HG02943 (cell line): ENCODE results near the gene PIK3R4.

Experiments
- ATAC-seq: cut with Tn5 transposase; IDR thresholded peaks from one replicate; pipeline ENCODE4 v1.9.1; 2021; ENCODE audit warnings: mild to moderate bottlenecking, low read depth, moderate library complexity; ENCODE audit not compliant: unreplicated experiment

Gene PIK3R4

DNA sequence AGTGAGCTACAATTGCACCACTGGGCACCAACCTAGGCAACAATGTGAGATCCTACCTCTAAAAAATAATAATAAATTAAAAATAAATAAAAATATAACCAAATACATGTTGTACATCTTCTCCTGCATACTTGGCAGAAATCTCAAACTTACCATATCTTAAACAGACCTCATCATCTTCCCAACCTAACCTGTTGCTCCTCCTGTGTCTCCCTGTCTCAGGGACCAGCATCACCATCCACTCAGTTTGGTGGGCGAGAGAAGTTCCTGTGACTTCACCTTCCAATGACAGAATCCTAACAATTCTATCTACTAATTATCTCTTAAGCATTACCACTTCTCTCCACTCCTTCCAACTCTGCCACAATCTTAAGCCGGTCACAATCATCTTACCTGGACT lies 3.3 kb downstream of the PIK3R4 start:
- ATAC-seq: no peak

DNA sequence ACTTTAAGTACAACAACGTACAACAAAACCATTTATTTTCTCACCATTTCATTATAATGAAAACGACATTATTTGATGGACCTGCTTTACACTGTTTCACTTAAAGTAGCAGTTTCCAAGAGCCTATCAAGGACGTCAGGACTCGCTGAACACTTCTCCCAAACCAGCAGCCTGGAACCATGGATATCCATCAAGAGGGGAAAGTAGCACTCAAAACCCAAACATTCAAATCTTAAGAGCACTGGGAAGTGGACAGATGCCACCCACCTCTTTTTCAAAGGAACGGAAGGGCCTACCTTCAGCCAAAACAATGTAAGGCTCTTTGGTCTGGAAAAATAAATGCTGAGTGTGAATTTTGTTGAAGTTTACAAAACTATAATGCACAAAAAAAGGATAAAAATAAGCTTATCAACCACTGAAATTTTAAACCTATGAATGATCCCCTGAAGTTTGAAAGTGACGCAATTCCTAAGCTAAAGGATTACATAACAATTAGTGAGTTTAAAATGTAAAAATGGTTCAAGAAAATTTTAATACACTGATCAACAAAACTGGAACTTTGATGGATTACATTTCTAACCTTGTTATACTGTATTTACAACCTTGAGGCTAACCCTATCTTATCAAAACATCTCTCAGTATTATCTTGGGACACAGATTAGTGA lies 4.6 kb downstream of the PIK3R4 start:
- ATAC-seq: no peak

DNA sequence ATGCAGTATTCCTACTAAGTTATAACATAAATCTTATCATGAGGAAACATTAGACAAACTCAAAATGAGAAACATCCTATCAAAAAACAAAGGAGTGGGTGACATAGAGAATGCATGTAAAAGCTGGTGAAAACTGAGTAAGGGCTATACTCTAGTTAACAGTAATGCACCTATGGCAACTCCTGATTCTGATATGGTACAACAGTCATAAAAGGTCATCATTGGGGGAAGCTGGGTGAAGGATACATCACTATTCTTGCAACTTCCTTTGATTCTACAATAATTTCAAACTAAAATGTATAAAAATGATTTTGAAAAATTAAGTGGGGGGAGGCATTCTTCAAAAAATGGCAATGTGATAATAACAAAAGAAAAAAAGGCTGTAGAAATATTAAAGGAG lies 6.8 kb downstream of the PIK3R4 start:
- no peak for ATAC-seq

DNA sequence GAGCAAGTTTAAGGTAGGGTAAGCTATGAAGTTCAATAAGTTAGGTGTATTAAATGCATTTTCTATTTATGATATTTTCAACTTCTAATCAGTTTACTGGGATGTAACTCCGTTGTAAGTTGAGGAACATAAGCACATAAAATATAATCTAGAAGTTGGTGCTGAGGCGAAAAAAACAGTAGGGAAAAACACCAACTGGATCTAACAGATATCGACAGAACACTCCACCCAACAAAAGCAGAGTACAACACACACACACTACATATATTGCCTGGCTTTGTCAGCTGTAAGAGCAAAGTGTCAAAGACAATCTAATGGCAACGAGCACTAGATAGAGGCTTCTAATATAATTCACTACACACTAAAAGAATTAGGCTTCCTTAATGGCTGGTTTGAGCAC lies 8.4 kb downstream of the PIK3R4 start:
- ATAC-seq: no peak

DNA sequence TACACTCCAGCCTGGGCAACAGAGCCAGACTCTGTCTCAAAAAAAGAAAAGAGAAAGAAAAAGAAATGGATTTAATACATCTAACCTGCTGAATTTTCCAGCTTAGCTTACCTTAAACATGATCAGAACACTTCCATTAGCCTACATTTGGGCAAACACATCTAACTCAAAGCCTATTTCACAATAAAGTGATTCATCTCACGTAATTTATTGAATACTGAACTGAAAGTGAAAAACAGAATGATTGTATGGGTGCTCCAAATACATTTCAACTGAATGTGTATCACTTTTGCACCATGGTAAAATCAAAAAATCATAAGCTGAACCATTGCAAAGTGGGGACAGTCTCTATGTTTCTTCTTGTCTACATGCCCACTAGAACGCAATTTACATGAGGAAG lies 9.0 kb downstream of the PIK3R4 start:
- no peak for ATAC-seq

DNA sequence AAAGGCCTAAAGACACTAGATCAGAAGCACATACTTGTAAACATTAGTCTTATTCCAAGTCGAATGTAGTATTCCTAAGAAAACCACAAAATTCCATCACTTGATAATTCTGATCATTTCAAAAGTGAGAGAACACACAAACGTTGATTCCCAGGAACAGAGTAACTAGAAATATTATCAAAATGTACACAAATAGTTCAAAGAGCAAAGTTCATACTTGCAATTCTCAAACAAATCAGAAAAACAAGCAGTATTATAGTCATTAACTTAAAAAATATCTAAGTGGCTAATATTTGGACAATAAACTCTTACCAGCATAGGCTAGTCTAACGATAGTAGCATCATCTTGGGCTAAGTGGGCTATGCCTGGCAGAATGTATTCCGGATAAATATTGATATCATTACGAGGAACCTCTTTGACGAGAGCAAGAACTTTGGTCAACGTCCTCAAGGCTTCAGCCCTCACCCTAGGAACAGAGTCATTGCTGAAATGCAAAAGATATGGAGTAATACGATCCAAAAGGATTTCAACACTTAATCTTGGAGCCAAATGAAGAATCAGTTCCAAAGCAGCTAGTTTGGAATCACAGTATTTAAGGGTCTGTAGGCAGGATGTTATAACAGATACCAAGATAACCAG lies 13.3 kb downstream of the PIK3R4 start:
- no peak for ATAC-seq

DNA sequence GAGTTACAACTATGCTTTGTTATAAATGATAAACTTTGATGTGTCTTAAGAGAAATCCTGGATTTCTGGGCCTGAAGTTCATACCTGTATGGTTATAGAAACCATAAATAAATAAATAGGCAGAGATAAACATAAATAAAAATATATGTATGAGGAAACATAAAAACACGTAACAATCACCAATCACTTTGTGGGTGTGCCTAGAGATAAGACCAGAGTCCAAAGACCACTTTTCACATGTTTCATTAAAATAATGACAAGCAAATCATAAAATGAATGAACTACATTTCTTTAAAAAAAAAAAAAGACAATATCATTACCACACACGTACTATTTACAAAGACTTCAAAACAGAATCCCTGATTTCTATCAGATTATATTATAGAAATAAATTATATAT lies 14.1 kb downstream of the PIK3R4 start:
- no peak for ATAC-seq

DNA sequence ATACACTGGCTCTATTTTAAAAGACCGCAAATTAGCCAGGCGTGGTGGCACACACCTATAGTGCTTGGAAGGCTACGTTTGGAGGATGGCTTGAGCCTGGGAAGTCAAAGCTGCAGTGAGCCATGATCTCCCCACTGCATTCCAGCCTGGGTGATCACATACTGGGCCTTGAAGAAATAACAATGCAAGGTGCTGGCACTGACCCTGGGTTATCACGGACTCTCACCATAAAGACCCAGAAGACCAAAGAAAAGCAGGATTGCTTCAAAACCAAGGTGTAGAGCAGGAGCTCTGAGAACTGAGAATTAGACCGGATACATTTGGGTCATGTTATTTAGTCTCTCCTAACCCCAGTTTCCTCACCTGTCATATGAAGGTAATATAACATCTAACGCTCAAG lies 14.8 kb downstream of the PIK3R4 start:
- no peak for ATAC-seq

DNA sequence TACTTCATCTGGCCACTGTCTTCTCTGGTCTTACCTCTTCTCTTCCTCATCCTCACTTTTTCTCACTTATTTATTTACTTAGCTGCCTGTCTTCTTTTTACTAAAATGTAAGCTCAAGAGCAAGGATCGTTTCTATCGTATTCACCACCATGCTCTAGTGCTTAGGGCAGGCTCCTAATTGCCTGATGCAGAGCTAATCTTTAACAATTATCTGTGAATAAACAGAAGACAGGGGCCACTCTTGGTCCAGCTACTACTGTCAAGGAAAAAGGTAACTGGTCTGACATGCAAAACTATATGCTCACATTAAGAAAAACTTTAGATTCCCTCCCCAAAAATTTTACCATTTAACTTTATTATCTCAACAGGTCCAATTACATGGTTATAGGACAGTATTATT lies 17.5 kb downstream of the PIK3R4 start:
- no peak for ATAC-seq

DNA sequence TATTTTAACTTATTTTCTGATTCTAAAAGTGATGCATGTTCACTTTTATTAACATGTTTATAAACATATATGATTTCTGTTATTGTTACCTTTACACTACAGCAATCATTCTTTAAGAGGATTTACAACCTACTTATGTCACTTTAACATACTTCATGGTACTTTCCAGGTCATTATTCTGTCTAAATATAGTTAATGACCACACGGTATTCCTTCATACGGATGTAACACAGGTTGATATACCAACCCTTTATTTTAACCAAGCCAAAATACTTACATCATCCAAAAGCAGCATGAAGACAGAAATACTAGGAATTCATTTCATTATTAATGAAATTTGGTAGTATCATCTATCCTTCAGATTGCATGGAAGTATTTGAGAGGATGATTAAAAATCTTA lies 18.6 kb downstream of the PIK3R4 start:
- ATAC-seq: no peak

DNA sequence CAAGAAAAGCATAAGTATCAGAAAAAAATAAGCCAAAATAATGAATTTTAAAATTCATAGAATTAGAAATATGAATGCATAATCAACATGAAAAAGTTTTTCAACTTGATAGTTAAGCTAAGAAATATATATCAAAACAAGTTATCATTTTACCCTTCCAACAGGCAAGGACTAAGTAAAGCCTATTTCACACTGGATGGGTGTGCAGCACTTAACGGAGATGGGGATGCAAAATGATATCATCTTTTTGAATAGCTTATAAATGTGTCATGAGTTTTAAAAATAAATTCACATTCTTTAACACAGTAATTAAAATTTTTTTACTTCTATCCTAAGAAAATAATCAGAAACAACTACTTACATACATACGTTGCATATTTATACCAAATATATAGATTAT lies 20.9 kb downstream of the PIK3R4 start:
- no peak for ATAC-seq

DNA sequence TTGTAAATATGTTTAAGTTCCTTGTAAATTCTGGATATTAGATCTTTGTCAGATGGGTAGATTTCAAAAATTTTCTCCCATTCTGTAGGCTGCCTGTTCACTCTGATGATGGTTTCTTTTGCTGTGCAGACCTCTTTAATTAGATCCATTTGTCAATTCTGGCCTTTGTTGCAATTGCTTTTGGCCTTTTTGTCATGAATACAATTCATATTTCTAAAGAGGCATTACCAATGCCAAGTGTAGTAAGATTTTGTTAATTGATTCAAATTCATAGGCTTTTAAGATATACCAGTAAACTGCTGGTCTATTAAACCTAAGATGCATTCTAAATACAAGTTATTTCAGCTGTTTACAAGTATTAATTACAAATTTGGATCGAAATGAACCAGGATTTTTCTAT lies 31.0 kb downstream of the PIK3R4 start:
- no peak for ATAC-seq

DNA sequence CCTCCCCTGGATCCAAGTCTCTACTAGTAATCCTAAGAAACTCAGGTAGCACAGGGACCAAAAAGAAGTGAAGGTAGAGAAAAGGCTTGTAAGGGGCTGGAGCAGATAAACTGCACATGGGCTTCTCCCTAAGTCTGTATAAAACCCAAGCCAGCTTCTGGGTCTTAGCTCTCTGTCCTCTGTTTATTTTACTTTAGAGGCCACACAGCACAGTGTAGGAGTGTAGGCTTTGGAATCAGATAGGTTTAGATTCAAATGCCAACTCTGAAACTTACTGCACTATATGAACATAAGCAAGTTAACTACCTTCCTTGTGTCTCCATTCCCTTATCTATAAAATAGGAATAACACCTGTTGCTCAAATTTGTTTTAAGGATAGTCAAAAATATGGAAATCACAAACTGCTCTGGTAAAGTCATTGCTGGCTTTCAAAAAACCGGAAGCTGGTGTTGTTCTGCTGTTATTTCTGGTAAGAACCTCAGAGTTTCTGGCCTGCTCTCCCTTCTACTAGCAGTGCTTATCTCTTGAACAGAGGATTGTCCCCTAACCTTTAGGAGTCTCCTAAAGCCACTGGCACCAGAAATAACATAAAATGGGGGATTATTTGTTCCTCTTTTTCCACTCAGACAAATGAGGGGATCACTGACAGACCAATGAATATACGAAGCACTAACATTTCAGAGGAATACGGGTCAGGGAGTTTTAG lies 33.8 kb downstream of the PIK3R4 start:
- no peak for ATAC-seq

DNA sequence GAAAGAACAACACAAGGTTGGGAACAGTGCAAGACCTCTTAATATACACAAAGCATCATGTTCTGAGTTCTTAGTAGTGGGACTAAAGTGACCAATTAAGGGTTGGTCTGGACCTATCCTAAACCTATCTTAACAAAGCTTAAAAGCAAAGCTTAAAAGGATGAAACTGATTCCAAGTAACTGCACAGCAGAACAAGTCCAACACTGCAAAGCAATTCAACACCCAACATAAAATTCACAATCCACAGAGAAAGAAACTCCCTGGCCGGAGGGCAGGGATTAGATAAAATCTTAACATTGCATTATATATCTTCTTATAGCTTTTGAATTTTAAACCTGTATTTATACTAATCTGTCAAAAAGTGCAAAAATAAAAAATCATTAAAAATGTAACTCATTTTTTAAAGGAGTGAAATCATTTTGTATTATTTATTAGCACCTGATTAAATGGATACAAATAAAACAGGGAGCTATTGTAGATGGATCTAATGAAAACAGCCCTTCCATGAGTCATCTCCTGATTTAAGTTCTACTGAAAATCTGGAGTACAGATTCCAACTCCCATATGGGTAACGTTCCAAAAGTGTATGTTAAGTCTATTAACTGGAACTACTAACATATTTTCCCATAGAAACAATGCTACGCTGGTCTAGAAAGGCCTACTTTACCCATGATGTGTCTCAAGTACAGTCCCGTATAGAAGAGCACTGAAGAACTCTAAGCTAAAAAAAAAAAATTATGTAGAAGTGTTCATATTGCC lies 34.9 kb downstream of the PIK3R4 start:
- no peak for ATAC-seq

DNA sequence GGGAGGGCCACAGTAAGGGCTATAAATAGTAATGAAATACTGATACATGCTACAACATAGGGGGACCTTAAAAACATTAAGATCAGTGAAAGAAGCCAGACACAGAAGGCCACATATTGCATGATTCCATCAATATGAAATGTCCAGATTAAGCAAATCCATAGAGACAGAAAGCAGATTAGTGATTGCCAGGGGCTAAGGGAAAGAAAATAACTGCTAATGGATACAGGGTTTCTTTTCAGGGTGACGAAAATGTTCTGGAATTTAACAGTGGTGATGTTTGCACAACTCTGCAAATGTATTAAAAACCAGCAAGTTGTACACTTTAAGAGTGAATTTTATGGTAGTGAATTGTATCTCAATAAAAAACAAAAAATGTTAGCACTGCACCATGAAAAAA lies 37.0 kb downstream of the PIK3R4 start:
- ATAC-seq: no peak

DNA sequence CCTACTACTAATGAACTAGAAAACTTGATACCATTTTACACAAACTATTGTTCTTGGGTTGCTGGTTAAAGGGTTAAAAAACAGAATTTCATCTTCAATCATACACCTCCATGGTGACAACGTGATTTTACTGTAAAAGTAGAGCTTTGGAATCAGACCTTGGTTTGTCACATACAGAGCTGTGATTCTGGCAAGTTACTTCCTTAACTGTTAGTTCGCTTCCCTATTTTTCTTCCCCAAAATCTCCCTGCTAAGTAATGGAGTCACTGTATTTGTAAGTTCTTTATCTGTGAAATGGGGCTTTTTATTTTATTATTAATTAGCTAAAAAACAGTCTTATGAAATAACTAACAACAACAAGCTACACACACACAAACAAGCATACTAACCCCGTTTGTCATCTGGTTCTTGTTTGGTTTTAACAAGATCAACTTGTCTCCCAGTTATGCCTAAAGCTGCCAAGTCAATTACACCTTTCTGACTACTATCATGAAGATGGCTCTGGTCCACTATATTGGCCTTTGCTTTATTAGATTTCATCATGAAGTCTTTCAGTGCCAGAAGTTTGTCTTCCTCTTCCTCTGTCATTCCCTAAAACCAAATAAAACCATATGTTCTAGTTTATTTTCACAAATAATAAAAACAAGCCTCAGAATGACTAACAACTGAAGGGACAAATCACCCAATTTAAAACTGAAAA lies 38.6 kb downstream of the PIK3R4 start:
- ATAC-seq: no peak

DNA sequence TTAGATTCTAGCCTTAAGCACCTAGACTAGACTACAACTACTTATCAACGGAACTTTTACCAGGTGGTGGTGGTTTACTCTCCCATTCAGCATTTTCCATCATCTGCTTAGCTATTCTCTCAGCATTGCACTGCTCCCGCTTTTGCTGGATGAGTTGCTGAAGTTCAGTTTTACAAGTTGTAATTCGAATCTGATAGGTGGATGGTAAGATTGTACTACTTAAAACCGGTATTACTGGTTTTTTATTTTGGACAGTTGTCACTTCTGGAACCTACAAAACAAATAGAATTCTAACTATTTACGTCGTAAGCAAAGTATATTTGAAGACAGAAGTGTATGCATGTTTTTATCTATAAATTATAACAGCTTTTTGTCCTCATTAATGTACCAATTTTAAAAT lies 41.1 kb downstream of the PIK3R4 start:
- ATAC-seq: no peak

DNA sequence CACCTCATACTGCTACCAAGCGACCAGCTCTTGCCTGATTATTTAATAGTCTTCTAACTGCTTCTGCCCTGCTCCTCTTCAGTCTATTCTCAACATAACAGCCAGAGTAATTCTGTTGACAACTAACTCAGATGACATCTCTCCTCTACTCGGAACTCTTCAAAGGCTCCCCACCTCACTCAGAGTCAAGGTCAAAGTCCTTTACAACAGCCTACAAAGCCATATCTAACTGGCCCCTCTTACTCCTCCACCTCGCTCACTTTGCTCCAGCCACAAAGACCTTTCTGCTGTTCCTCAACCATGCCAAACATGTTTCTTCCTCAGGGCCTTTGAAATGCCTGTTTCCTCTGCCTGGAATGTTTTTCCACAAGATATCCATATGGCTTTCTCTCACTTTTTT lies 43.6 kb downstream of the PIK3R4 start:
- no peak for ATAC-seq

DNA sequence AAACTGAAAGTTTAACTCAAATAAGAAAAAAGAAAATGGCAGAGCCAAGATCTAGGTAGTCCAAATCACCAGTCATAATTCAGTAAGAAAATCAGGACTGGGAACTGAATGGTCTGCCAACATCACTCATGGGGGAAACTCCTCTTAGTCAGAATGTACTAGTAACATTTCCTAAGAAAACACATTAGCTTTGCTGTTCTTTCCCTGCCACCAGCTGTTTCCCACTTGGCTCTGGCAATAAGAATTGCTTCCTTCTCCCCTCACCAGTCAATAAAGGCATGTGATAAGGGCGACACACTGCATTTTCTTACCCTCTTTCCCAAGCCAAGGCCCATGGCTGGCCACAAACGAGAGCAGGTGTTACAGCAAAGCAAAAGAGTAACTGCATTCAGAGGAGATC lies 46.1 kb downstream of the PIK3R4 start:
- ATAC-seq: no peak

DNA sequence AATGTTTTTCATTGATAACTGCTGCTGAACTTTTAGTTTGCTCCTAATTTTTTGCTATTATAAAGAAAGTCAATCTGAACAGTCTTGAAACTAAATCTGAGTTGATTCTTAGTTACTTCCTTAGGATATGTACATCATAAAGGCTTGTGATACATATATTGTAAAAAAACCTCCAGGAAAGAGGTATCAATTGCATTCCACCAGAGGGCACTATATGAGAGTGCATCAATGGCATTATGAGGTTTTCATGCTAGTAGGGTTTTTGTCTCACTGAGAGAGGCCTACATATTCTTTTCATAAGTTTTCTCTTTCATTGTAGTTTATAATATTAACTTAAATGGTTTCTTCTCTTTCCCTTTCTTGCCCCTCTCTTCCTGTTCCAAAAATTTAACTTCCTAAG lies 46.9 kb downstream of the PIK3R4 start:
- no peak for ATAC-seq

DNA sequence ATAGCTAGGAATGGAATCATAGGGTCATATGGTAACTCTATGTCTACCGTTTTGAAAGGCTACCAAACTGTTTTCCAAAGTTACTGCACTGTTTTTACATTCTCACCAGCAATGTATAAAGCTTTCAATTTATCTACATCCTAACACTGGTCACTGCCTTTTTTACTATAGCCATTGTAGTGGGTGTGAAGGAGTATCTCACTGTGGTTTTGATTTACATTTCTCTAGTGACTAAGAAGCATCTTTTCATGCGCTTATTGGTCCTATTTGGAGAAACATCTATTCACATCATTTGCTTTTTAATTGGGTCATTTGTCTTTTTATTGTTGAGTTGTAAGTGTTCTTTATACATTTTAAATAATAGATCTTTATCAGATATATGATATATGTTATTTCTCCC lies 53.3 kb downstream of the PIK3R4 start:
- no peak for ATAC-seq
